PC-3 (cell line): Measurements from ENCODE around the gene PLA1A. TPM values are rescaled to one million over a fixed set of nuclear protein-coding genes. Genes with fewer than 3 reads are reported as not detected.

Experiments used
- ATAC-seq: fragments of 200-7000 bp; cut with Tn5 transposase; 2 replicates; pipeline ENCODE4 v1.9.1; 2020; ENCODE audit warnings: mild to moderate bottlenecking, moderate library complexity
- BruUV-seq: library from RNA; stranded (reverse); fragments of 400-500 nt; replicated peaks from 2 replicates; lab custom pipeline; 2021; lab: Mats Ljungman, UMichigan
- CTCF ChIA-PET: fragments of 300-600 bp; sonication (Branson Sonifier 250); formaldehyde crosslinking; loops from one replicate; lab custom pipeline; 2022; ENCODE audit warnings: antibody characterized with exemption; lab: Charles Lee
- POLR2A ChIA-PET: fragments of 300-600 bp; sonication (Branson Sonifier 250); formaldehyde crosslinking; loops from one replicate; lab custom pipeline; 2022; ENCODE audit warnings: antibody characterized with exemption; ENCODE audit not compliant: unreplicated experiment; lab: Charles Lee
- DNase-seq: peaks from one replicate; pipeline ENCODE4 v3.0.0-alpha.2; 2015
- H2AFZ ChIP-seq: fragments of 300-600 bp; sonication (generic); 2 replicates; pipeline ENCODE4 v1.6.0; 2016; ENCODE audit warnings: antibody characterized with exemption, low read length
- H3F3A ChIP-seq: fragments of 300-600 bp; sonication (generic); one replicate; pipeline ENCODE4 v1.6.0; 2017; ENCODE audit warnings: antibody characterized with exemption, low read length, control low read depth, mild to moderate bottlenecking; ENCODE audit not compliant: unreplicated experiment
- H3K27ac ChIP-seq: fragments of 300-600 bp; sonication (generic); 2 replicates; pipeline ENCODE4 v1.5.1; 2016; ENCODE audit warnings: mild to moderate bottlenecking, low read length
- H3K27me3 ChIP-seq: fragments of 300-600 bp; sonication (generic); 2 replicates; pipeline ENCODE4 v1.6.1; 2016; ENCODE audit warnings: low read length, mixed read lengths
- H3K36me3 ChIP-seq: fragments of 300-600 bp; sonication (generic); 2 replicates; pipeline ENCODE4 v1.6.1; 2016; ENCODE audit warnings: low read depth, mixed run types, low read length, mixed read lengths
- H3K4me1 ChIP-seq: fragments of 300-600 bp; sonication (generic); 2 replicates; pipeline ENCODE4 v1.5.1; 2016; ENCODE audit warnings: low read length; ENCODE audit not compliant: insufficient read depth
- H3K4me2 ChIP-seq: fragments of 300-600 bp; sonication (generic); 2 replicates; pipeline ENCODE4 v1.6.0; 2016; ENCODE audit warnings: low read length
- H3K4me3 ChIP-seq: fragments of 300-600 bp; sonication (generic); 2 replicates; pipeline ENCODE4 v1.5.1; 2016; ENCODE audit warnings: mild to moderate bottlenecking, low read length, mixed read lengths
- H3K79me2 ChIP-seq: fragments of 300-600 bp; sonication (generic); 2 replicates; pipeline ENCODE4 v1.6.1; 2017; ENCODE audit warnings: low read length, mixed read lengths
- H3K9ac ChIP-seq: fragments of 300-600 bp; sonication (generic); 2 replicates; pipeline ENCODE4 v1.6.0; 2016; ENCODE audit warnings: mild to moderate bottlenecking, low read length
- H3K9me2 ChIP-seq: fragments of 300-600 bp; sonication (generic); replicated peaks from 2 replicates; pipeline ENCODE4 v1.6.1; 2016; ENCODE audit warnings: mixed run types, low read length, mixed read lengths
- H3K9me3 ChIP-seq: fragments of 300-600 bp; sonication (generic); 2 replicates; pipeline ENCODE4 v1.6.1; 2016; ENCODE audit warnings: low read length, mixed read lengths
- H4K20me1 ChIP-seq: fragments of 300-600 bp; sonication (generic); 2 replicates; pipeline ENCODE4 v1.6.1; 2016; ENCODE audit warnings: low read length, mixed read lengths
- CTCF ChIP-seq: fragments of 300-600 bp; sonication (generic); conservative IDR thresholded peaks from 2 replicates; pipeline ENCODE4 v1.5.1; 2017; ENCODE audit warnings: antibody characterized with exemption, low read depth, mild to moderate bottlenecking, low read length
- EZH2 ChIP-seq: fragments of 300-600 bp; sonication (generic); IDR thresholded peaks from one replicate; pipeline ENCODE4 v1.6.1; 2017; ENCODE audit warnings: antibody characterized with exemption, mild to moderate bottlenecking, low read length; ENCODE audit not compliant: unreplicated experiment
- EZH2phosphoT487 ChIP-seq: fragments of 300-600 bp; sonication (generic); IDR thresholded peaks from 2 replicates; pipeline ENCODE4 v1.6.1; 2018; ENCODE audit warnings: mild to moderate bottlenecking, antibody characterized with exemption, low read length, borderline replicate concordance
- intact Hi-C: fragments of 100-400 bp; cut with micrococcal nuclease; formaldehyde crosslinking; loops from 2 replicates; pipeline ENCODE4 v1.9.0; 2023
- total RNA-seq: library from RNA; depleted of rRNA; stranded (reverse); fragments of >200 nt; gene quantifications from 2 replicates; pipeline ENCODE4 v1.2.3, GENCODE V29; 2014

PLA1A gene
- total RNA-seq, 1 experiment from 2014 or later, result 0.36 TPM

DNA sequence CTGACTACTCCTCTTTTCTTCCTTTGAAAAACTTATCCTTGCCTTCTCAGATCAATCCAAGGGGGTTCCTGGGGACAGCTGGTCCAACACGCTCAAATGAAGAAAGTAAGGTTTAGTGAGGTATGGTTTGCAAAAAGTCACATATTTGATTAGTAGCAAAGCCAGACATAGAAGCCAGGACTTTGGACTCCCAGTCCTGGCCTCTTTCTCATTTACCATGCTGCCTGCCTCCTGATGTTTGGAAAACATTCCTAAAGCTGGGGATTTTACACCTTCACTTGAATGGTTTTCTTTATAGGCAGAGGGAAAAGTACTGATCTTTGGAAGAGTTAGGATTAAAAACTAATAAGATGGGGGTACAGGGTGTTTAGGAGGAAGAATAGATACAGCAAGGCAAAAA lies 48.1 kb downstream of the PLA1A start:
- BruUV-seq, result no TSS peak
- H3K27me3 ChIP-seq, result no peaks in the 10 kb centered on the region

GRCh38 chr3:119647171-119647570 lies 49.5 kb downstream of the PLA1A start:
- Histone ChIP-seq H3K9ac (no peak overlapping the region), H3K9me2 (no peaks in the 10 kb centered on the region), H3K4me1 (peaks cover 24% of the 10 kb centered on the region), H4K20me1 (no peaks in the 10 kb centered on the region), H3K27ac (no peak overlapping the region), H3K9me3 (no peaks in the 10 kb centered on the region), H3F3A (peaks cover 4% of the 10 kb centered on the region), H3K27me3 (no peaks in the 10 kb centered on the region), H3K36me3 (no peaks in the 10 kb centered on the region), H3K79me2 (no peaks in the 10 kb centered on the region), H3K4me2 (no peak overlapping the region), H2AFZ (no peak overlapping the region), H3K4me3 (no peak overlapping the region)
- ChIA-PET CTCF (no interaction called here), POLR2A (no interaction called here)
- BruUV-seq, result no TSS peak
- intact Hi-C loops, result no loop called here
- no peak for TF ChIP-seq CTCF
- no peak for TF ChIP-seq EZH2phosphoT487
- no peak for TF ChIP-seq EZH2
- DNase-seq (no peak), ATAC-seq (no peak)

More for the DNA sequence above, 48.1 kb downstream of the PLA1A start:
- Histone ChIP-seq H3K36me3 (no peaks in the 10 kb centered on the region), H3K4me1 (peaks cover 26% of the 10 kb centered on the region), H3K9me3 (no peaks in the 10 kb centered on the region), H3K27ac (no peak overlapping the region), H3K4me3 (no peak overlapping the region), H3K9me2 (no peaks in the 10 kb centered on the region), H4K20me1 (no peaks in the 10 kb centered on the region), H3K79me2 (no peaks in the 10 kb centered on the region), H2AFZ (no peak overlapping the region), H3F3A (peaks cover 4% of the 10 kb centered on the region), H3K9ac (no peak overlapping the region), H3K4me2 (no peak overlapping the region)
- ATAC-seq, result no peak
- ChIA-PET CTCF (no interaction called here), POLR2A (no interaction called here)
- no peak for DNase-seq
- intact Hi-C loops, result no loop called here
- TF ChIP-seq CTCF, result no peak
- no peak for TF ChIP-seq EZH2
- TF ChIP-seq EZH2phosphoT487, result no peak

DNA sequence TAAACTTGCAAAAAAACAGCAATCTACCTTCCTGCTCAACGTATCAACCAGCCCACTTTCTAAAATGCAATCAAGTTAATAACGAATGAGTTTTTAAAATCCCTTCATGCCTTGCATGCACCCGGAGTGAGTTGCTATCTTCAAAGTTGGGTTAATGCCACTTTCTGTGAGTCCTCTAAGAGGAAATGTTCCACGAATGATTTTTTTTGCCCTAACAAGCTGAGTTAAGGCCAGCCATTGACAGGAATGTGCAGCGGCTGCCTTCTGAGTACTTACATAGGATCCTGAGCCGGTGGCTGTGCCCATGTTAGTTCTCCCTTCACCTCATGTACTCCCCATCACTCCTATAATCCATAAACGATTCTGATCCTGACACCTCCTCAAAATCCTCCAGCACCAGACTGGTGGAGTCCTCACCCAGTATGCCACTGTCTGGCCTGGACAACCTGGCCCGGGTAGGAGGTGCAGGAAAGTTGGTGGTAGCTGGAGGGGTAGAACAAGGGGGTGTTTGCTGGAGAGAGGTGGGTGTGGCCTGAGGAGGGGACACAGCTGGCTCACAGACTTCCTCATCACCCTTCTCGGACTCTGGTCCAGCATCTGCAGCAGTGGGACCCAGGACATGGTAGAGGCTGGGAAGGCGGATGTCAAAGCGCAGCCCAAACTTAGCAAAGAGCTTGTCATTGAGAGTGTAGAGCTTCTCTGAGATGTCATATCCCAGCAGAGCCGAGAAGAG lies 50.3 kb downstream of the PLA1A start:
- H3K27me3 ChIP-seq, result no peaks in the 10 kb centered on the region
- ChIA-PET CTCF (no interaction called here), POLR2A (no interaction called here)
- peaks cover 4% of the 10 kb centered on the region for H3F3A ChIP-seq
- BruUV-seq, result no TSS peak
- no peak for DNase-seq
- peaks cover 16% of the 10 kb centered on the region for H3K4me1 ChIP-seq
- no peak for ATAC-seq
- H4K20me1 ChIP-seq, result no peaks in the 10 kb centered on the region
- TF ChIP-seq EZH2phosphoT487 (no peak), EZH2 (no peak), CTCF (no peak)
- no peaks in the 10 kb centered on the region for H3K9me2 ChIP-seq
- H3K36me3 ChIP-seq, result no peaks in the 10 kb centered on the region
- H3K4me2 ChIP-seq, result no peak overlapping the region
- H3K27ac ChIP-seq, result no peak overlapping the region
- H2AFZ ChIP-seq, result no peak overlapping the region
- H3K4me3 ChIP-seq, result no peak overlapping the region
- H3K79me2 ChIP-seq, result no peaks in the 10 kb centered on the region
- H3K9ac ChIP-seq, result no peak overlapping the region
- intact Hi-C loops, result no loop called here
- H3K9me3 ChIP-seq, result no peaks in the 10 kb centered on the region
